Endothelial cell of umbilical vein (primary cell): ENCODE measurements around the gene CEBPG.

Experiments used
- JUN ChIP-seq: IDR thresholded peaks from 2 replicates; pipeline ENCODE4 v1.6.1; 2011; ENCODE audit warnings: borderline replicate concordance, low read depth; ENCODE audit not compliant: insufficient read length, insufficient read depth
- TF ChIP-seq, protein P1 (sequence below), 2 donors: IDR thresholded peaks; 1 replicate in 1 of 2; 2 replicates in 1 of 2; pipeline ENCODE4 v1.5.1; 2011; ENCODE audit warnings: low read length in 2 of 2, mild to moderate bottlenecking in 2 of 2, moderate library complexity in 2 of 2, control low read depth in 1 of 2, inconsistent platforms in 1 of 2, low read depth in 1 of 2; ENCODE audit not compliant: insufficient read depth in 1 of 2; ENCODE audit errors: extremely low read depth in 1 of 2

DNA sequence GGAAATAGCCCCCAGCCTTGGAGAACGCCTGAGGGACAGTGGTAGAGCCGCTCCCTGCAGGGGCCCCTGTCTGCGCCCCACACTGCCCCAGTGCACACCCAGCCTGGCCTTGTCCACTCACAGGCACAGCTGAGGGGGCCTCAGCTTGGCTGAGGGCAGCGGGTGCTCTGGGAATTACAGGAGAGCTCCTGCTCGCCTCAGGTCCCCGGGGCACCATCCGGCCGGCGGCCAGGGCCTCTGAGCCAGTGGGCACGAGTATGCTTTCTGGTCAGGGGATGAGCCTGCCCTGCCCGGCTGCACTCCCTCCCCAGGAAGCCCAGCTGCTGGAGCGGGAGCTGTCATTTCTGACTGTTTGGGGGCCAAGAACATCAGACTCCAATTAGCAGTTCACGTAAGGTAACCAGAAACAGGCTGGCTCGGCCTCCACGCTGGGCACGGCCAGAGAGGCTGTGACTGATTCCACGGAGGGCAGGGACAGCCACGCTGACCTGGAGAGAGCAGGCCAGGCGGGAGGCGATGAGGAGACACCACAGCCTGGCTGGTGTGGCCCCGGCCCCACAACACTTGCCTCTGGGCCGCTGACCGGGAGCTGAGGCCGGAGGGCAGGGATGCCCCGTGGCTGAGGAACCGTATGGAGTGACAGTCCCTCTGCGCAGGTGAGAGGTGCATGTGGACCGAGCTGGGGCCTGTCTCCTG, 15.4 kb downstream of the CEBPG start:
- TF ChIP-seq JUN, result no peak
- TF ChIP-seq, protein P1, sequence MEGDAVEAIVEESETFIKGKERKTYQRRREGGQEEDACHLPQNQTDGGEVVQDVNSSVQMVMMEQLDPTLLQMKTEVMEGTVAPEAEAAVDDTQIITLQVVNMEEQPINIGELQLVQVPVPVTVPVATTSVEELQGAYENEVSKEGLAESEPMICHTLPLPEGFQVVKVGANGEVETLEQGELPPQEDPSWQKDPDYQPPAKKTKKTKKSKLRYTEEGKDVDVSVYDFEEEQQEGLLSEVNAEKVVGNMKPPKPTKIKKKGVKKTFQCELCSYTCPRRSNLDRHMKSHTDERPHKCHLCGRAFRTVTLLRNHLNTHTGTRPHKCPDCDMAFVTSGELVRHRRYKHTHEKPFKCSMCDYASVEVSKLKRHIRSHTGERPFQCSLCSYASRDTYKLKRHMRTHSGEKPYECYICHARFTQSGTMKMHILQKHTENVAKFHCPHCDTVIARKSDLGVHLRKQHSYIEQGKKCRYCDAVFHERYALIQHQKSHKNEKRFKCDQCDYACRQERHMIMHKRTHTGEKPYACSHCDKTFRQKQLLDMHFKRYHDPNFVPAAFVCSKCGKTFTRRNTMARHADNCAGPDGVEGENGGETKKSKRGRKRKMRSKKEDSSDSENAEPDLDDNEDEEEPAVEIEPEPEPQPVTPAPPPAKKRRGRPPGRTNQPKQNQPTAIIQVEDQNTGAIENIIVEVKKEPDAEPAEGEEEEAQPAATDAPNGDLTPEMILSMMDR (IDR thresholded peaks at IDR 0.05; ENCODE audit: extremely low read depth in 1 of 2, insufficient read depth in 1 of 2, low read depth in 1 of 2, low read length in 2 of 2), result no peak
